KG1 (cell line): ENCODE measurements around the gene EMX1.

Source experiments
- DNase-seq: peaks from one replicate; lab custom pipeline; 2025; lab: John Stamatoyannopoulos, UW

Gene EMX1

GRCh38 chr2:72980535-72981217 lies 63.4 kb downstream of the EMX1 start:
- DNase-seq = no peak

GRCh38 chr2:72981536-72981935 lies 64.2 kb downstream of the EMX1 start:
- no peak for DNase-seq

- no peak for DNase-seq
Measured at GRCh38 chr2:72982219-72982618, 64.9 kb downstream of the EMX1 start.

- no peak for DNase-seq
Measured at GRCh38 chr2:72982781-72983499, 65.6 kb downstream of the EMX1 start.

GRCh38 chr2:72983500-72984161 lies 66.3 kb downstream of the EMX1 start:
- no peak for DNase-seq

- DNase-seq = no peak
Measured at GRCh38 chr2:72984172-72984671, 66.9 kb downstream of the EMX1 start.
